Left lung (tissue), 10 donors: Measurements from ENCODE around the gene FHIT. TPM values are rescaled to one million over a fixed set of nuclear protein-coding genes. Genes with fewer than 3 reads are reported as not detected.

Experiments used
- ATAC-seq: fragments of 200-7000 bp; cut with Tn5 transposase; one replicate; pipeline ENCODE4 v1.9.1; 2020; ENCODE audit warnings: moderate library complexity
- DNase-seq, 4 donors: peaks; one replicate each; pipeline ENCODE4 v3.0.0-alpha.2; 2013 to 2020
- H3K27ac ChIP-seq, 2 donors: fragments of 200-600 bp; sonication (generic) in 1 of 2; one replicate each; pipeline versions ENCODE4 v1.5.0 to v1.8.0; 2020 to 2021
- H3K27me3 ChIP-seq, 2 donors: fragments of 200-600 bp; sonication (generic) in 1 of 2; one replicate each; pipeline versions ENCODE4 v1.5.0 to v1.8.0; 2020 to 2021
- H3K36me3 ChIP-seq, 2 donors: fragments of 200-600 bp; sonication (generic) in 1 of 2; one replicate each; pipeline versions ENCODE4 v1.5.0 to v1.8.0; 2020 to 2021
- H3K4me1 ChIP-seq, 2 donors: fragments of 200-600 bp; one replicate each; pipeline ENCODE4 v1.8.0; 2021
- H3K4me3 ChIP-seq, 2 donors: fragments of 200-600 bp; sonication (generic) in 1 of 2; one replicate each; pipeline versions ENCODE4 v1.5.0 to v1.8.0; 2020 to 2021; ENCODE audit warnings: mild to moderate bottlenecking in 1 of 2
- H3K9me3 ChIP-seq, 2 donors: fragments of 200-600 bp; sonication (generic) in 1 of 2; one replicate each; pipeline versions ENCODE4 v1.5.0 to v1.8.0; 2020 to 2021
- CTCF ChIP-seq, 2 donors: fragments of 200-600 bp; sonication (generic) in 1 of 2; IDR thresholded peaks; one replicate each; pipeline versions ENCODE4 v1.5.0 to v1.8.0; 2021; ENCODE audit warnings: antibody characterized with exemption in 2 of 2
- intact Hi-C, 2 donors: fragments of 100-400 bp; cut with DNase I; formaldehyde crosslinking; loops; one replicate each; pipeline versions ENCODE4 v1.11.2 to v1.14.2; 2022
- polyA plus RNA-seq, 6 donors: library from polyadenylated mRNA; unstranded; fragments of 120-200 nt; gene quantifications; one replicate each; pipeline ENCODE4 v1.2.1, GENCODE V29; 2013; ENCODE audit not compliant: insufficient read length in 6 of 6
- total RNA-seq, 2 donors: library from RNA; stranded (reverse); fragmentation: NEBNext Ultra II Directional; extraction: Animal tissue kit (Norgen Biotek cat#: 25700); gene quantifications; one replicate each; pipeline ENCODE4 v1.2.1, GENCODE V29; 2021
- donor health status: DM: no; HTN: yes; CAD: no.
- donor health status: DM: no; HTN: no; CAD: no.

The FHIT gene
- total and polyA plus RNA-seq, 8 donors: 8.5 to 16.3 (median 9.7) TPM

GRCh38 chr3:60952055-60952454 is 299.2 kb downstream of the FHIT start:
- H3K9me3 ChIP-seq: peaks cover 4 to 10% of the 10 kb centered on the region in 2 donors
- H3K27me3 ChIP-seq: no peaks in the 10 kb centered on the region

GRCh38 chr3:60949146-60949545 is 302.1 kb downstream of the FHIT start:
- H3K4me3 ChIP-seq: no peak overlapping the region
- intact Hi-C loops: no loop called here
- no peak overlapping the region for H3K27ac ChIP-seq
- DNase-seq: no peak
- no peaks in the 10 kb centered on the region for H3K4me1 ChIP-seq
- H3K36me3 ChIP-seq: no peaks in the 10 kb centered on the region
- no peaks in the 10 kb centered on the region for H3K9me3 ChIP-seq
- no peak for ATAC-seq
- no peak for TF ChIP-seq CTCF (IDR thresholded peaks at IDR 0.05)
- H3K27me3 ChIP-seq: no peaks in the 10 kb centered on the region

More at GRCh38 chr3:60952055-60952454, 299.2 kb downstream of the FHIT start:
- Histone ChIP-seq H3K4me3 (no peak overlapping the region), H3K4me1 (no peaks in the 10 kb centered on the region), H3K27ac (no peak overlapping the region), H3K36me3 (no peaks in the 10 kb centered on the region)
- no peak for ATAC-seq
- TF ChIP-seq CTCF (IDR thresholded peaks at IDR 0.05): no peak
- intact Hi-C loops: no loop called here
- DNase-seq: no peak

- no peak for ATAC-seq
- DNase-seq: peak in 1 of 4 donors; percentile 15
- H3K27me3 ChIP-seq: no peaks in the 10 kb centered on the region
- H3K4me3 ChIP-seq: no peak overlapping the region
- H3K4me1 ChIP-seq: no peaks in the 10 kb centered on the region
- no peaks in the 10 kb centered on the region for H3K36me3 ChIP-seq
- peak in 1 of 2 donors; percentile 26 for TF ChIP-seq CTCF (IDR thresholded peaks at IDR 0.05)
- intact Hi-C loops: no loop called here
- H3K9me3 ChIP-seq: no peaks in the 10 kb centered on the region
- H3K27ac ChIP-seq: no peak overlapping the region
Observed at GRCh38 chr3:60948488-60948887, 302.8 kb downstream of the FHIT start.

- no peak for DNase-seq
Observed at GRCh38 chr3:60935709-60936108, 315.5 kb downstream of the FHIT start.

GRCh38 chr3:60933824-60934223 is 317.4 kb downstream of the FHIT start:
- no peak for DNase-seq
- no peaks in the 10 kb centered on the region for H3K36me3 ChIP-seq
- no peak overlapping the region for H3K27ac ChIP-seq
- H3K9me3 ChIP-seq: no peaks in the 10 kb centered on the region
- no peak for ATAC-seq
- TF ChIP-seq CTCF (IDR thresholded peaks at IDR 0.05): no peak
- no peaks in the 10 kb centered on the region for H3K27me3 ChIP-seq
- no peak overlapping the region for H3K4me3 ChIP-seq
- H3K4me1 ChIP-seq: no peaks in the 10 kb centered on the region
- intact Hi-C loops: no loop called here

More at GRCh38 chr3:60935709-60936108, 315.5 kb downstream of the FHIT start:
- Histone ChIP-seq H3K4me1 (no peaks in the 10 kb centered on the region), H3K27ac (no peak overlapping the region), H3K36me3 (no peaks in the 10 kb centered on the region), H3K4me3 (no peak overlapping the region), H3K9me3 (no peaks in the 10 kb centered on the region), H3K27me3 (no peaks in the 10 kb centered on the region)
- TF ChIP-seq CTCF (IDR thresholded peaks at IDR 0.05): no peak
- intact Hi-C loops: no loop called here
- no peak for ATAC-seq
